OCI-LY7 (cell line): ENCODE data around the gene RAB10. TPM values are rescaled to one million over a fixed set of nuclear protein-coding genes. Genes with fewer than 3 reads are reported as not detected.
"Not testable (repeated sequence)": the region's sequence is repeated elsewhere in the genome, so short reads cannot be mapped to it uniquely, and the experiment has no call there.

Experiments
- BruUV-seq: library from RNA; stranded (reverse); fragments of 400-500 nt; replicated peaks from 2 replicates; lab custom pipeline; 2021; lab: Mats Ljungman, UMichigan
- CTCF ChIA-PET: fragments of 300-600 bp; sonication (Branson Sonifier 250); formaldehyde crosslinking; loops from one replicate; lab custom pipeline; 2022; ENCODE audit warnings: antibody characterized with exemption; ENCODE audit not compliant: unreplicated experiment; lab: Charles Lee
- POLR2A ChIA-PET: fragments of 300-600 bp; sonication (Branson Sonifier 250); formaldehyde crosslinking; loops from one replicate; lab custom pipeline; 2022; ENCODE audit warnings: antibody characterized with exemption; lab: Charles Lee
- DNase-seq: peaks from one replicate; pipeline ENCODE4 v3.0.0-alpha.2; 2015; ENCODE audit warnings: low spot score
- H2AFZ ChIP-seq: fragments of 200-600 bp; sonication (generic), shearing (Covaris generic); 2 replicates; pipeline ENCODE4 v1.6.1; 2014; ENCODE audit warnings: mild to moderate bottlenecking, antibody characterized with exemption, low read length, moderate library complexity
- H3K27ac ChIP-seq: fragments of 200-600 bp; sonication (generic); 2 replicates; pipeline ENCODE4 v1.5.1; 2014; ENCODE audit warnings: mixed run types, low read depth, mild to moderate bottlenecking, moderate library complexity, low read length, inconsistent platforms; ENCODE audit not compliant: poor library complexity, severe bottlenecking
- H3K36me3 ChIP-seq: fragments of 200-600 bp; sonication (generic); 2 replicates; pipeline ENCODE4 v1.6.1; 2014; ENCODE audit warnings: mild to moderate bottlenecking, antibody characterized with exemption, low read length, moderate library complexity, mixed read lengths; ENCODE audit not compliant: insufficient read depth
- H3K4me1 ChIP-seq: fragments of 200-600 bp; sonication (generic); 2 replicates; pipeline ENCODE4 v1.5.1; 2014; ENCODE audit warnings: mild to moderate bottlenecking, low read length; ENCODE audit not compliant: insufficient read depth, poor library complexity, severe bottlenecking
- H3K4me2 ChIP-seq: fragments of 200-600 bp; sonication (generic); 2 replicates; pipeline ENCODE4 v1.6.1; 2014; ENCODE audit warnings: mild to moderate bottlenecking, low read length
- H3K4me3 ChIP-seq: fragments of 200-600 bp; sonication (generic); 2 replicates; pipeline ENCODE4 v1.5.1; 2014; ENCODE audit warnings: mild to moderate bottlenecking, low read depth, low read length; ENCODE audit not compliant: poor library complexity, severe bottlenecking
- H3K79me2 ChIP-seq: fragments of 200-600 bp; sonication (generic); 2 replicates; pipeline ENCODE4 v1.6.1; 2016; ENCODE audit warnings: low read depth, mild to moderate bottlenecking, low read length, moderate library complexity, mixed read lengths; ENCODE audit not compliant: insufficient read depth
- H3K9me2 ChIP-seq: fragments of 200-600 bp; sonication (generic); 2 replicates; pipeline ENCODE4 v1.6.1; 2016; ENCODE audit warnings: mild to moderate bottlenecking, low read length, mixed read lengths; ENCODE audit not compliant: insufficient read depth
- H3K9me3 ChIP-seq: fragments of 200-600 bp; sonication (generic); 2 replicates; pipeline ENCODE4 v1.6.1; 2014; ENCODE audit warnings: mild to moderate bottlenecking, mixed run types, low read length, mixed read lengths
- H4K20me1 ChIP-seq: fragments of 200-600 bp; sonication (generic); 2 replicates; pipeline ENCODE4 v1.6.1; 2014; ENCODE audit warnings: mild to moderate bottlenecking, antibody characterized with exemption, low read length, moderate library complexity, mixed read lengths; ENCODE audit not compliant: insufficient read depth
- EZH2phosphoT487 ChIP-seq: fragments of 200-600 bp; sonication (generic); IDR thresholded peaks from 2 replicates; pipeline ENCODE4 v1.6.1; 2018; ENCODE audit warnings: low read depth, borderline replicate concordance, mild to moderate bottlenecking, mixed run types, antibody characterized with exemption, low read length, moderate library complexity, mixed read lengths
- intact Hi-C: fragments of 100-400 bp; cut with micrococcal nuclease; formaldehyde crosslinking; loops from one replicate; pipeline ENCODE4 v1.10.0; 2022; ENCODE audit not compliant: unreplicated experiment
- total RNA-seq, 2 experiments: library from RNA; depleted of rRNA in 1 of 2; stranded (reverse); fragments of >200 nt in 1 of 2; shearing (Covaris generic) in 1 of 2; gene quantifications; 2 replicates each; pipeline ENCODE4 v1.2.3, GENCODE V29; 2014 to 2022
- TF ChIP-seq, protein P1 (sequence below): fragments of 200-600 bp; sonication (generic); conservative IDR thresholded peaks from 2 replicates; pipeline ENCODE4 v1.5.1; 2014; ENCODE audit warnings: mild to moderate bottlenecking, antibody characterized with exemption, low read length, moderate library complexity, mixed read lengths

The RAB10 gene
- total RNA-seq, 2 experiments from 2014 or later = 58.3 to 96.7 TPM

DNA sequence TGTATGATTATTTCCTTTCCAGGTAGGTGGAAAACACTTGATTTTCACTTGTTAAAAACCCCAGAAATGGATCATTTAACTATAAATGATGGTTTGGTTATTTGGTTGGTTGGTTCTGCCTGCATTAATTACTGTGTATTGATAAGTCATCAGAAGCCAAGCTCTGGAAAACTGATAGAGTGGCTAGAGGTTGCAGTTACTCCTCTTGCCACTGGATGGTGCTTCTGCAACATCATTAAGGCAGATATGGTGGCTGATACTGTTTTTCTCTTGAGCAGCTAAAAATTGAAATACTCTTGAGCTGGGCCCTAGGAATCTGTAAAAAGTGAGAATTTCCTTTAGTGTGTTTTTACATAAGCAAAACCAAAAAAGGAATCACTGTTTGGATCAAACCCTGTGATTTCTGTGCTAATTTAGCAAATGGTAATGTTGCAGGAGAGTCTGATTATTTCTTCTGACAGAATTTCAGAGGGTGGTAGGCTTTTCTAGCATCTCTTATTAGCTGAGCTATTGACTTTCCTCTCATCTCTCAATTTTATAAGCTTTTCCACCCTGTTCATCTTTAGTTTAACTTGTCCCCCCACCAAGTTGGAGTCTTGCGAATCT is 54.3 kb downstream of the RAB10 start:
- H3K79me2 ChIP-seq = peaks cover 83% of the 10 kb centered on the region
- ChIA-PET POLR2A (interaction anchor here (0.6 kb wide), 1 partner anchor 90 kb away, joined by 5 read pairs; no protein-coding TSS in a partner anchor), CTCF (no interaction called here)
- intact Hi-C loops = no loop called here
- peaks cover 33% of the 10 kb centered on the region for H3K36me3 ChIP-seq
- no peaks in the 10 kb centered on the region for H3K9me2 ChIP-seq
- no peaks in the 10 kb centered on the region for H3K9me3 ChIP-seq
- H3K4me2 ChIP-seq = no peak overlapping the region
- 0 out of 2 replicates have a peak, but pooled peaks cover 5% of the 10 kb centered on the region for H4K20me1 ChIP-seq
- DNase-seq = peak; percentile 36
- H3K4me3 ChIP-seq = no peak overlapping the region
- TF ChIP-seq EZH2phosphoT487 = no peak
- TF ChIP-seq, protein P1, sequence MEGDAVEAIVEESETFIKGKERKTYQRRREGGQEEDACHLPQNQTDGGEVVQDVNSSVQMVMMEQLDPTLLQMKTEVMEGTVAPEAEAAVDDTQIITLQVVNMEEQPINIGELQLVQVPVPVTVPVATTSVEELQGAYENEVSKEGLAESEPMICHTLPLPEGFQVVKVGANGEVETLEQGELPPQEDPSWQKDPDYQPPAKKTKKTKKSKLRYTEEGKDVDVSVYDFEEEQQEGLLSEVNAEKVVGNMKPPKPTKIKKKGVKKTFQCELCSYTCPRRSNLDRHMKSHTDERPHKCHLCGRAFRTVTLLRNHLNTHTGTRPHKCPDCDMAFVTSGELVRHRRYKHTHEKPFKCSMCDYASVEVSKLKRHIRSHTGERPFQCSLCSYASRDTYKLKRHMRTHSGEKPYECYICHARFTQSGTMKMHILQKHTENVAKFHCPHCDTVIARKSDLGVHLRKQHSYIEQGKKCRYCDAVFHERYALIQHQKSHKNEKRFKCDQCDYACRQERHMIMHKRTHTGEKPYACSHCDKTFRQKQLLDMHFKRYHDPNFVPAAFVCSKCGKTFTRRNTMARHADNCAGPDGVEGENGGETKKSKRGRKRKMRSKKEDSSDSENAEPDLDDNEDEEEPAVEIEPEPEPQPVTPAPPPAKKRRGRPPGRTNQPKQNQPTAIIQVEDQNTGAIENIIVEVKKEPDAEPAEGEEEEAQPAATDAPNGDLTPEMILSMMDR = peak; percentile 88
- H3K27ac ChIP-seq = no peak overlapping the region
- no peaks in the 10 kb centered on the region for H3K4me1 ChIP-seq
- no TSS peak for BruUV-seq
- no peak overlapping the region for H2AFZ ChIP-seq

DNA sequence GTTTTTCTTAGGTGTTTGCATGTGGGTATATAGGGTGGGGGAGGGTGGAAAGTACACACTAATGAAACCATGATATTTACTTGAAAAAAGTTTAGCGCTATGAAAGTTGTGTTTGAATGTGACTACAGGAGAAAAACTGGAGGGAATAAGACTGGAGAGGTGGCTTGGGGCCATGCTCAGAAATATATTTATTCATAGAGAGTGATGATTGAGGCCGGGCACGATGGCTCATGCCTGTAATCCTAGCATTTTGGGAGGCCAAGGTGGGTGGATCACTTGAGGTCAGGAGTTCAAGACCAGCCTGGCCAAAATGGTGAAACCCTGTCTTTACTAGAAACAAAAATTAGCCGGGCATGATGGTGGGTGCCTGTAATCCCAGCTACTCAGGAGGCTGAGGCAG is 55.0 kb downstream of the RAB10 start:
- H3K4me1 ChIP-seq, DNase-seq, H3K4me2 ChIP-seq, BruUV-seq, H3K4me3 ChIP-seq, POLR2A ChIA-PET, H3K9me2 ChIP-seq, H4K20me1 ChIP-seq, H2AFZ ChIP-seq, H3K27ac ChIP-seq, intact Hi-C loops, CTCF ChIA-PET, H3K9me3 ChIP-seq: not testable (repeated sequence)
- Histone ChIP-seq H3K79me2 (peaks cover 83% of the 10 kb centered on the region), H3K36me3 (peaks cover 34% of the 10 kb centered on the region)

DNA sequence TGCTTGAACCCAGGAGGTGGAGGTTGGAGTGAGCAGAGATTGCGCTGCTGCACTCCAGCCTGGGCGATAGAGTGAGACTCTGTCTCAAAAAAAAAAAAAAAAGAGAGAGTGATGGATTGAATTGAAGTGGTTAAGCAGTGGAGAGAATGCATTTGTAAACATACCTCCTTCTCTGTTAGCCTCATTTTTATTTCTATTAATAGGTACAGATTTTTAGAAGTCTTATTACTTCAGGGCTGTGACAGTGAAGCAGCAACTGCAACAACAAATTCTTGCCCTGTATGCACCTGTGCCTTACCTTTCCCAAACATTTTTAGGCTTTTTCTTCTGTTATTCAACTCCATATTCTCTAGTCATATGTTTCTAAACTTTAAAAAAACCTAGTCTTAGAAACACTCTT is 55.5 kb downstream of the RAB10 start:
- ChIA-PET CTCF (no interaction called here), POLR2A (no interaction called here)
- no TSS peak for BruUV-seq
- H3K79me2 ChIP-seq = peaks cover 82% of the 10 kb centered on the region
- H3K4me3 ChIP-seq = no peak overlapping the region
- no peaks in the 10 kb centered on the region for H3K9me3 ChIP-seq
- H3K4me1 ChIP-seq = no peaks in the 10 kb centered on the region
- intact Hi-C loops = no loop called here
- H3K9me2 ChIP-seq = no peaks in the 10 kb centered on the region
- DNase-seq = no peak
- H3K4me2 ChIP-seq = no peak overlapping the region
- H4K20me1 ChIP-seq = 0 out of 2 replicates have a peak, but pooled peaks cover 5% of the 10 kb centered on the region
- H2AFZ ChIP-seq = no peak overlapping the region
- TF ChIP-seq, protein P1 = no peak
- TF ChIP-seq EZH2phosphoT487 = no peak
- H3K36me3 ChIP-seq = peaks cover 34% of the 10 kb centered on the region
- no peak overlapping the region for H3K27ac ChIP-seq
